ENCODE results near the gene NRAP. TPM values are rescaled to one million over a fixed set of nuclear protein-coding genes. Genes with fewer than 3 reads are reported as not detected.

The NRAP gene
- total RNA-seq, 2 donors from 2014 or later = not detected

GRCh38 chr10:113683300-113683699 lies 19.5 kb upstream of the NRAP start:
- Histone ChIP-seq H3K27me3 (replicated peaks; ENCODE audit: insufficient read depth) (no peaks in the 10 kb centered on the region), H3K36me3 (no peaks in the 10 kb centered on the region), H3K4me3 (no peak overlapping the region), H3K9me3 (peaks cover 15% of the 10 kb centered on the region), H3K4me1 (ENCODE audit: control insufficient read depth in 1 of 2, low read depth in 2 of 2) (peaks cover 6 to 16% of the 10 kb centered on the region in 2 donors), H3K27ac (no peak overlapping the region)
- no peak for TF ChIP-seq CTCF (IDR thresholded peaks at IDR 0.05)
- no peak for DNase-seq (ENCODE audit: low spot score)
- ATAC-seq (ENCODE audit: insufficient number of reproducible peaks, low FRiP score, low read depth) = no peak

GRCh38 chr10:113681533-113682470 lies 18.0 kb upstream of the NRAP start:
- Histone ChIP-seq H3K4me3 (no peak overlapping the region), H3K36me3 (no peaks in the 10 kb centered on the region), H3K9me3 (peaks cover 7% of the 10 kb centered on the region), H3K27me3 (replicated peaks; ENCODE audit: insufficient read depth) (no peaks in the 10 kb centered on the region), H3K4me1 (ENCODE audit: control insufficient read depth in 1 of 2, low read depth in 2 of 2) (peaks cover 6 to 16% of the 10 kb centered on the region in 2 donors), H3K27ac (no peak overlapping the region)
- DNase-seq (ENCODE audit: low spot score) (no peak), ATAC-seq (ENCODE audit: insufficient number of reproducible peaks, low FRiP score, low read depth) (no peak)
- no peak for TF ChIP-seq CTCF (IDR thresholded peaks at IDR 0.05)

GRCh38 chr10:113680190-113681111 lies 16.6 kb upstream of the NRAP start:
- Histone ChIP-seq H3K27ac (peak overlapping the region; percentile 85 to 95), H3K9me3 (peaks cover 3% of the 10 kb centered on the region), H3K4me1 (ENCODE audit: control insufficient read depth in 1 of 2, low read depth in 2 of 2) (peaks cover 6 to 16% of the 10 kb centered on the region in 2 donors), H3K4me3 (peak overlapping the region; percentile 80), H3K36me3 (no peaks in the 10 kb centered on the region), H3K27me3 (replicated peaks; ENCODE audit: insufficient read depth) (no peaks in the 10 kb centered on the region)
- DNase-seq (ENCODE audit: low spot score) (peak; percentile 10), ATAC-seq (ENCODE audit: insufficient number of reproducible peaks, low FRiP score, low read depth) (peak; percentile 41)
- TF ChIP-seq CTCF (IDR thresholded peaks at IDR 0.05) = no peak

GRCh38 chr10:113679463-113680189 lies 15.8 kb upstream of the NRAP start, which contains the start of gene CASP7:
CASP7 (plus strand) TSS chr10:113679912; CDS start chr10:113697494, 17,582 bp downstream.
- no peak for TF ChIP-seq CTCF (IDR thresholded peaks at IDR 0.05)
- DNase-seq (ENCODE audit: low spot score) (peak; percentile 11), ATAC-seq (ENCODE audit: insufficient number of reproducible peaks, low FRiP score, low read depth) (peak; percentile 54)
- Histone ChIP-seq H3K4me1 (ENCODE audit: control insufficient read depth in 1 of 2, low read depth in 2 of 2) (peaks cover 6 to 16% of the 10 kb centered on the region in 2 donors), H3K27ac (peak within 1 kb of the TSS; percentile 85 to 95), H3K36me3 (no peaks in the 10 kb centered on the region), H3K9me3 (peaks cover 2% of the 10 kb centered on the region), H3K27me3 (replicated peaks; ENCODE audit: insufficient read depth) (no peaks in the 10 kb centered on the region), H3K4me3 (peak within 1 kb of the TSS; percentile 80)

Measured in thoracic aorta (tissue), 2 donors.